PC-9 (cell line): ENCODE measurements around the gene ATP8A1. TPM values are rescaled to one million over a fixed set of nuclear protein-coding genes. Genes with fewer than 3 reads are reported as not detected.
A peak's percentile ranks its signal among the peaks of the same experiment; 100 is the strongest.

Source experiments
- BruUV-seq: library from RNA; stranded (reverse); fragments of 400-500 nt; replicated peaks from 2 replicates; lab custom pipeline; 2021; lab: Mats Ljungman, UMichigan
- CTCF ChIA-PET: fragments of 300-600 bp; sonication (Branson Sonifier 250); formaldehyde crosslinking; loops from one replicate; lab custom pipeline; 2022; ENCODE audit warnings: antibody characterized with exemption; lab: Charles Lee
- POLR2A ChIA-PET: fragments of 300-600 bp; sonication (Branson Sonifier 250); formaldehyde crosslinking; loops from one replicate; lab custom pipeline; 2022; ENCODE audit warnings: antibody characterized with exemption; ENCODE audit not compliant: unreplicated experiment; lab: Charles Lee
- DNase-seq, 2 experiments: peaks; one replicate each; pipeline versions ENCODE4 v3.0.0 to v3.0.0-alpha.2; 2015 to 2022; ENCODE audit warnings: mixed read lengths in 1 of 2
- H2AFZ ChIP-seq: fragments of 200-600 bp; sonication (generic); 2 replicates; pipeline ENCODE4 v1.8.1; 2017; ENCODE audit warnings: antibody characterized with exemption
- H3F3A ChIP-seq: fragments of 200-600 bp; sonication (generic); 2 replicates; pipeline ENCODE4 v1.8.1; 2017; ENCODE audit warnings: antibody characterized with exemption, mild to moderate bottlenecking, low read depth; ENCODE audit not compliant: insufficient read depth
- H3K27ac ChIP-seq: fragments of 200-600 bp; sonication (generic); 2 replicates; pipeline ENCODE4 v1.6.1; 2016; ENCODE audit warnings: mixed run types
- H3K27me3 ChIP-seq: fragments of 200-600 bp; sonication (generic); 2 replicates; pipeline ENCODE4 v1.6.1; 2016; ENCODE audit warnings: low read depth, mixed run types; ENCODE audit not compliant: insufficient read depth
- H3K36me3 ChIP-seq: fragments of 200-600 bp; sonication (generic); 2 replicates; pipeline ENCODE4 v1.6.1; 2016; ENCODE audit warnings: low read depth, mixed run types
- H3K4me1 ChIP-seq: fragments of 200-600 bp; sonication (generic); replicated peaks from 2 replicates; pipeline ENCODE4 v1.6.1; 2016; ENCODE audit warnings: mixed run types; ENCODE audit not compliant: insufficient read depth
- H3K4me2 ChIP-seq: fragments of 200-600 bp; sonication (generic); 2 replicates; pipeline ENCODE4 v1.6.1; 2017; ENCODE audit warnings: mixed run types
- H3K4me3 ChIP-seq: fragments of 200-600 bp; sonication (generic); 2 replicates; pipeline ENCODE4 v1.6.1; 2016; ENCODE audit warnings: mixed run types
- H3K79me2 ChIP-seq: fragments of 200-600 bp; sonication (generic); 2 replicates; pipeline ENCODE4 v1.6.1; 2017; ENCODE audit warnings: low read depth, mixed run types
- H3K9me2 ChIP-seq: fragments of 200-600 bp; sonication (generic); 2 replicates; pipeline ENCODE4 v1.8.1; 2017; ENCODE audit warnings: mild to moderate bottlenecking; ENCODE audit not compliant: insufficient read depth
- H3K9me3 ChIP-seq: fragments of 200-600 bp; sonication (generic); 2 replicates; pipeline ENCODE4 v1.8.1; 2016; ENCODE audit warnings: low read depth; ENCODE audit not compliant: insufficient read depth
- H4K20me1 ChIP-seq: fragments of 200-600 bp; sonication (generic); 2 replicates; pipeline ENCODE4 v1.8.1; 2017; ENCODE audit not compliant: insufficient read depth
- EZH2 ChIP-seq: fragments of 200-600 bp; sonication (generic); IDR thresholded peaks from 2 replicates; pipeline ENCODE4 v1.8.0; 2017; ENCODE audit warnings: antibody characterized with exemption, low read depth
- intact Hi-C: fragments of 100-400 bp; cut with micrococcal nuclease; formaldehyde crosslinking; loops from one replicate; pipeline ENCODE4 v1.10.0; 2022; ENCODE audit not compliant: unreplicated experiment
- total RNA-seq: library from RNA; stranded (reverse); gene quantifications from 2 replicates; pipeline ENCODE4 v1.2.3, GENCODE V29; 2021
- TF ChIP-seq, protein P1 (sequence below): fragments of 200-600 bp; sonication (generic); conservative IDR thresholded peaks from 2 replicates; pipeline ENCODE4 v1.6.1; 2017; ENCODE audit warnings: mixed run types, antibody characterized with exemption, mild to moderate bottlenecking, moderate library complexity

The ATP8A1 gene
- total RNA-seq, 1 experiment from 2014 or later, result not detected

DNA sequence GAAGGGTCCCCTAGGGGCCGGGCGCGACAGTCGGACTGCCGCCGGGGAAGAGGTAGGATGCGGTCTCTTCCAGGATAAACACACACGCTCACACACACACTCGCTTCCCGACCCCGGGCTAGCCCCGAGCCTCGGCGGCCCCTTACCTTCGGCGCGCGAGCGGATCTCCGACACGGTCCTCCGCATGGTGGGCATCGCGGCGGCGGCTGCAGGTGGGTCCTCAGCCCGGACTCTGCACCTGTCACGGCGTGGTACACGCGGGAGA is 294 bp downstream of the ATP8A1 start:
- Histone ChIP-seq H4K20me1 (no peaks in the 10 kb centered on the region), H3K27me3 (no peaks in the 10 kb centered on the region), H3K4me2 (peak overlapping the region; percentile 84), H3K79me2 (no peaks in the 10 kb centered on the region), H3K4me1 (peaks cover 5% of the 10 kb centered on the region; the same call in 1 of the 2 replicates), H3K27ac (no peak overlapping the region), H3K9me2 (no peaks in the 10 kb centered on the region), H3K36me3 (no peaks in the 10 kb centered on the region), H3K4me3 (peak overlapping the region; percentile 84; the same call in 1 of the 2 replicates), H3K9me3 (no peaks in the 10 kb centered on the region), H2AFZ (peak overlapping the region; percentile 76), H3F3A (no peaks in the 10 kb centered on the region)
- intact Hi-C loops, result no loop called here
- TF ChIP-seq, protein P1, sequence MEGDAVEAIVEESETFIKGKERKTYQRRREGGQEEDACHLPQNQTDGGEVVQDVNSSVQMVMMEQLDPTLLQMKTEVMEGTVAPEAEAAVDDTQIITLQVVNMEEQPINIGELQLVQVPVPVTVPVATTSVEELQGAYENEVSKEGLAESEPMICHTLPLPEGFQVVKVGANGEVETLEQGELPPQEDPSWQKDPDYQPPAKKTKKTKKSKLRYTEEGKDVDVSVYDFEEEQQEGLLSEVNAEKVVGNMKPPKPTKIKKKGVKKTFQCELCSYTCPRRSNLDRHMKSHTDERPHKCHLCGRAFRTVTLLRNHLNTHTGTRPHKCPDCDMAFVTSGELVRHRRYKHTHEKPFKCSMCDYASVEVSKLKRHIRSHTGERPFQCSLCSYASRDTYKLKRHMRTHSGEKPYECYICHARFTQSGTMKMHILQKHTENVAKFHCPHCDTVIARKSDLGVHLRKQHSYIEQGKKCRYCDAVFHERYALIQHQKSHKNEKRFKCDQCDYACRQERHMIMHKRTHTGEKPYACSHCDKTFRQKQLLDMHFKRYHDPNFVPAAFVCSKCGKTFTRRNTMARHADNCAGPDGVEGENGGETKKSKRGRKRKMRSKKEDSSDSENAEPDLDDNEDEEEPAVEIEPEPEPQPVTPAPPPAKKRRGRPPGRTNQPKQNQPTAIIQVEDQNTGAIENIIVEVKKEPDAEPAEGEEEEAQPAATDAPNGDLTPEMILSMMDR, result no peak
- no peak for TF ChIP-seq EZH2
- no TSS peak for BruUV-seq
- ChIA-PET CTCF (no interaction called here), POLR2A (interaction anchor here (0.6 kb wide), 1 partner anchor 346 kb away, joined by 4 read pairs; no protein-coding TSS in a partner anchor)
- no peak for DNase-seq

DNA sequence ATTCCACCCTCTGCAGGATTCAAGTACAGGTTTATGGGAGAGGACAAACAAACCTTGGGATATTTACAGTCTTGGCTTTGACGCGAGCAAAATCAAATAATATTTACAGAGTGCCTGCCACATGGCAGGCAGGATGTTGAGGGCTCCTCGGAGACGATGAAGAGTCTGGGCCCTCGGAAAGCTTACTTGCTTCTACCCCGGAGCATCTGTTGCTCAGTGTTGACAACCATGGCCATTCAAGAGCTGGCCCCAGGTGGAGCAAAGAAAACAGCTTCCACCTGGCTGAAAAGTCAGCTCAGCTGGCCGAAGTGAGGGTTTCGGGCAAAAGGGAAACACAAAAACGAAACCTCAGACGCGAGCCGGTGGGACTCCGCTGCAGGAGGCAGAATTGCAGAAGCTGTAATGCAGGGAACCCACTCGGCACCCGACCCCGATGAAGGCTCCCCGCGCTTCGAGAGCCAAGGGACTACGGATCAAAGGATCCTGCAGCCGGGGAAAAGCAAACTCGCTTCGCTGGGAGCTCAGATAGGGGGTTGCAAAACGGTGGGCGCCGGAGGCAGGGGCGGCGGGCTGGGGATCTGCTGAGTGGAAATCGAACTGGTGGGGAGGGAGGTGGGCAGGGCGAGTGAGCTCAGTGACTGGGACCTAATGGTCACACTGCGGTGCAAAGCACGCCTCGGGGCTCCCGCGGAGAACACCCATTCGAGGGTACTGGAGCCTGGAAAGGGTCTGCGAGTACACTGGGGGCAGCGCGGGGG is 805 bp downstream of the ATP8A1 start:
- H3K36me3 ChIP-seq, result no peaks in the 10 kb centered on the region
- H3K9me3 ChIP-seq, result no peaks in the 10 kb centered on the region
- H3K4me2 ChIP-seq, result peak overlapping the region; percentile 84
- DNase-seq, result peak in 1 of 2 experiments; percentile 1
- TF ChIP-seq, protein P1, result no peak
- H3K9me2 ChIP-seq, result no peaks in the 10 kb centered on the region
- peaks cover 5% of the 10 kb centered on the region; the same call in 1 of the 2 replicates for H3K4me1 ChIP-seq
- CTCF ChIA-PET, result no interaction called here
- no peaks in the 10 kb centered on the region for H4K20me1 ChIP-seq
- H3K4me3 ChIP-seq, result peak overlapping the region; percentile 84; the same call in 1 of the 2 replicates
- no peaks in the 10 kb centered on the region for H3K27me3 ChIP-seq
- no TSS peak for BruUV-seq
- peak overlapping the region; percentile 76; the same call in 1 of the 2 replicates for H2AFZ ChIP-seq
- H3F3A ChIP-seq, result no peaks in the 10 kb centered on the region
- intact Hi-C loops, result no loop called here
- POLR2A ChIA-PET, result interaction anchor here (0.6 kb wide), 1 partner anchor 346 kb away, joined by 4 read pairs; no protein-coding TSS in a partner anchor
- no peak overlapping the region for H3K27ac ChIP-seq
- H3K79me2 ChIP-seq, result no peaks in the 10 kb centered on the region

DNA sequence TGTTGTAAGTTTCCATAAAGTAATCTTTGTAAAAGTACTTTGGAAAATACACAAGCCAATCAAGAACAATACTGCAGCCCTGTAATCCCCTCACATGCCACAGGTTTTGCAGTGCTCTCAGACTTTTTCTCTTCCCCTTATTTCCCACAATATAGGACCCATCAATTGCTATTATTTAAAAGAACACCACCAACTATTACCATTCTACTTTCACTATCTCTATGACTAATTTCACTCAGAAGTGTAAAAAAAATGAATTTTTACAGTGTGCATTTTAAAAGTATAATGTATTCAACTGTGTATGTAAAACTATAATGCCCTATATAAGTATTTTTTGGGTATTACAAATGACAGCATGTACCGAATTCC is 1.7 kb downstream of the ATP8A1 start:
- no peaks in the 10 kb centered on the region for H3K79me2 ChIP-seq
- intact Hi-C loops, result no loop called here
- H4K20me1 ChIP-seq, result no peaks in the 10 kb centered on the region
- H3K4me3 ChIP-seq, result no peak overlapping the region
- no TSS peak for BruUV-seq
- H3K36me3 ChIP-seq, result no peaks in the 10 kb centered on the region
- H2AFZ ChIP-seq, result no peak overlapping the region
- H3K27me3 ChIP-seq, result no peaks in the 10 kb centered on the region
- ChIA-PET CTCF (no interaction called here), POLR2A (no interaction called here)
- H3K4me1 ChIP-seq, result peaks cover 5% of the 10 kb centered on the region; the same call in 1 of the 2 replicates
- no peaks in the 10 kb centered on the region for H3F3A ChIP-seq
- no peaks in the 10 kb centered on the region for H3K9me2 ChIP-seq
- no peak overlapping the region for H3K4me2 ChIP-seq
- H3K9me3 ChIP-seq, result no peaks in the 10 kb centered on the region
- H3K27ac ChIP-seq, result no peak overlapping the region
- TF ChIP-seq EZH2, result no peak
- TF ChIP-seq, protein P1, result no peak
- DNase-seq, result no peak
